A549 treated with dexamethasone at 1 μM for 4 hours (cell line): ENCODE data around the gene CKB. TPM values are rescaled to one million over a fixed set of nuclear protein-coding genes. Genes with fewer than 3 reads are reported as not detected.

Experiments used
- total RNA-seq: library from RNA; stranded (reverse); fragments of 200-300 nt; extraction: Qiagen RNA extraction; gene quantifications from 5 replicates; pipeline ENCODE4 v1.2.3, GENCODE V29; 2022

The CKB gene
- 157 to 230 TPM (median 213 TPM) in 5 replicates for total RNA-seq

DNA sequence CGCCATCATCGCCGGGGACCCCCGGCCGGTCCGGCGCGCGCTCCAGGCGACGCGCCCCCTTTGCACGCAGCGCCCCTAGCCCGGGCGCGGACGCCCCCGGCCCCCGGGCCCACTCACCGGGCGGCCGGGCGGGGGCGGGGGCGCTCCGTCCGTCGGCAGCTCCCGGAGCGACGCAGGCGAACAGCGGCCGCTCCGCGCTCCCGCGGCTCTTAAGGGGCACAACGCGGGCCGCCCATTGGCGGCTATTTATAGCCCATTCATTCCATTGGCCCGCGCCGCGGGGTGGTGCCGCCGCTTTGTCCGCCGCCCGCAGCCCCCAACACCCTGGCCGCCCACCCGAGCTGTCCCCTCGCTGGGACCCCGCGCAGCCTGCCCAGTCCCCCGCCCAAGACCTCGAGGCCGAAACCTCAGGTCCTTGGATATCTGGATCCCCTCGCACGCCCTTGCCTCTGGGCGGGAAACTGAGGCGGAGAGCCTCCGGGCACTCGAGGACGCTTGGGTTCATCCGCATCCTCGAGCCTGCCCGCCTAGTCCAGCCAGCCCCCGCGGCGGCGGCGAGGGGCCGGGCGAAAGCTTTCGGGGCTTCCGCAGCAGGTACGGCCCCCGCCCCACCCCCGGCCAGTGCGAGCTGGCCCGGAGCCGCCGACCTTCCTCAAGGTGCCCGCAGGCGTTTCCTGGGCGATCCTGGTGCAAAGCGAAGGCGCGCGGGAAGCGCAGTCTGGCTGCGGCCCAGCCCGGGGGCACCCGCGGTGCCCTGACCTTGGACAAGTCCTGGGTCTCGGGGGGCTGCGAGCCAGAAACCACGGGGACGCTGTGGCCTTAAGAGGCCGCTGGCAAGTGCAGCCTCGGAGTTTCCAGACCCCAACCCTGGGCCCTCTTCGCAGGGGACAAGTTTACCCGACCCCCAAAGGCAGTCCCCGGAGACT, at the start of gene CKB:
Gene CKB, minus strand, starts transcription at position 182 of the 926 bp plus-strand sequence. CDS start 337 bp downstream, outside the sequence.

DNA sequence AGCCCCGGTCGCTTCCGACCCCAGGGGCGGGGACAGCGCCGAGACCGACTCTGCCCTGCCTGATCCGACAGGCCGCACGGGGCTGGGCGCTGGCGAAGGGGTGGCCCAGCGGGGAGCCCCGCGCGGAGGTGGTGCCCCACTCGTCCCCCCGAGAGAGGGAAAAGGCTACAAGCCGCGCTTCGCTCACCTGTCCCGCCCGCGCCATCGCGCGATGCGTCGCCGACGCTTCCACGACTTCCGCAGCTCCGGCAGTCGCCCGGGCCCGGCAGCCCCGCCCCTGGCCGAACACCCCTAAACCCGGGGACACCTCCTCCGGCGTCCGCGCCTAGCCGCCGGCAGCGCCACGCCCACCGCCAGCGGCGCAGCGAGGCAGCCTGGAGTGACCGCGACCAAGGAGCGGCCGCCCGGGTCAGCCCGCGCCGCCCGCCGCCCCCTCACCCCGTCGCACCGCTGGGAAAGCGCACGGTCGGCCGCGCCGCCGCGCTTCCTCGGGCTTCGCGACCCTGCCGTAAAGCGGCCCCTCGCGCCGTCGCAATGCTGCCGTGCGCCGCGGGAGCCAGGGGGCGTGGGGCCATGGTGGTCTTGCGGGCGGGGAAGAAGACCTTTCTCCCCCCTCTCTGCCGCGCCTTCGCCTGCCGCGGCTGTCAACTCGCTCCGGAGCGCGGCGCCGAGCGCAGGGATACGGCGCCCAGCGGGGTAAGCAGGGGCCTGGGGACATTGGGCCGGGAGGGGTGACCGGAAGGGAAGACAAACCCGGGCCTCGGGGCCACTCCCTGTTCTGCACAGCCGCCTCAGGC, 40.0 kb upstream of the CKB start, which contains the start of the genes BAG5 and COA8:
Gene BAG5, minus strand, starts transcription at position 229 of the 797 bp plus-strand sequence. CDS start 1,493 bp downstream, outside the sequence.
Gene COA8, plus strand, starts transcription at position 532 of the 797 bp plus-strand sequence. Its CDS starts 42 bp downstream, at position 574.

DNA sequence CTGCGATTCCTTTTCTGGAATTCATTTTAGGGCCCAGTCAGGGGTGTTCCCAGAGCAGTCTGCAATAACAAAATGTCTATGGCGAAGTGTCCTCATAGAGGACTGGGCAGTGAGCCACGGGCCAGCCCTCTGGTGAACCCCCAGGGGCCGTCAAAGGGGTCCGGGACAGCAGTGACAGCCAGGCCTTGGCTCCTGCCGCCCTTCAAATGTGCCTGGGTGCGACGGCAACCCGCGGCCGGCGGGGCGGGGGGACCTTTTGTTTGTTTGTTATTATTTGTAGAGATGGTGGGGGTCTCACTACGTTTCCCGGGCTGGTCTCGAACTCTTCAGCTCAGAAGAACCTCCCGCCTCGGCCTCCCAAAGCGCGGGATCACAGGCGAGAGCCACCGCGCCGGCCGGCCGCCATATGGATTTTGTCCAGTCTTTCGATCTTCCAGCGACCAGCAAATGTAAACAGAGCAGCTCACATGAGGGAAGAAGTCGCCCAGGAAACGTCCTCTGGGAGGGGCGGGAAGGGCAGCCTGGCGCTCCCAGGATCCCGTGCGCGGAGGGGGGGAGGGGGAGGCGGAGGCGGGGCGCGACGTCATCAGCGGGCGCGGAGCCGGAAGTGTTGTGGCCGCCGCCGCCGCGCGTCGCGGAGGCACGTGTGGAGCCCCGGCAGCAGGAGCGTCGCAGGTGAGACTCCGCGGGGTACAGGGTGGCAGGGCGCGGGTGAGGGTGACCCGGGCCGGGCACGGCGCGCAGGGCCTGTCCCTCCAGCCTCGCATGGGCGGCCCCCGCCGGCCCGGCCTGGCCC, 6.2 kb upstream of the CKB start, which contains the start of gene TRMT61A:
Gene TRMT61A, plus strand, starts transcription at position 610 of the 796 bp plus-strand sequence. CDS start 783 bp downstream, outside the sequence.

Other genes starting within 250 kb of the CKB start
- gene EIF5, start 188.6 kb downstream of the CKB start, total RNA-seq: 188 to 274 TPM (median 238 TPM) in 5 replicates
- 52.6 to 58.0 TPM (median 55.5 TPM) in 5 replicates for gene MARK3, start 137.4 kb downstream of the CKB start, total RNA-seq
- 18.3 to 27.2 TPM (median 24.7 TPM) in 5 replicates for gene TRMT61A, start 6.4 kb upstream of the CKB start, total RNA-seq
- 24.5 to 31.4 TPM (median 26.1 TPM) in 5 replicates for gene BAG5, start 39.8 kb upstream of the CKB start, total RNA-seq
- gene COA8, start 40.1 kb upstream of the CKB start, total RNA-seq: 46.1 to 51.9 TPM (median 48.8 TPM) in 5 replicates
- 79.5 to 116 TPM (median 93.7 TPM) in 5 replicates for gene KLC1, start 106.4 kb upstream of the CKB start, total RNA-seq
- gene XRCC3, start 192.6 kb upstream of the CKB start, total RNA-seq: 27.4 to 30.3 TPM (median 28.4 TPM) in 5 replicates
- gene ZFYVE21, start 193.0 kb upstream of the CKB start, total RNA-seq: 35.4 to 46.9 TPM (median 42.6 TPM) in 5 replicates